GM21367 (cell line): Measurements from ENCODE around the gene ZBTB17.
A peak's percentile ranks its signal among the peaks of the same experiment; 100 is the strongest.
"Not testable (repeated sequence)": the region's sequence is repeated elsewhere in the genome, so short reads cannot be mapped to it uniquely, and the experiment has no call there.

Experiments
- ATAC-seq: cut with Tn5 transposase; IDR thresholded peaks from one replicate; pipeline ENCODE4 v1.9.1; 2021; ENCODE audit not compliant: unreplicated experiment

Gene ZBTB17

DNA sequence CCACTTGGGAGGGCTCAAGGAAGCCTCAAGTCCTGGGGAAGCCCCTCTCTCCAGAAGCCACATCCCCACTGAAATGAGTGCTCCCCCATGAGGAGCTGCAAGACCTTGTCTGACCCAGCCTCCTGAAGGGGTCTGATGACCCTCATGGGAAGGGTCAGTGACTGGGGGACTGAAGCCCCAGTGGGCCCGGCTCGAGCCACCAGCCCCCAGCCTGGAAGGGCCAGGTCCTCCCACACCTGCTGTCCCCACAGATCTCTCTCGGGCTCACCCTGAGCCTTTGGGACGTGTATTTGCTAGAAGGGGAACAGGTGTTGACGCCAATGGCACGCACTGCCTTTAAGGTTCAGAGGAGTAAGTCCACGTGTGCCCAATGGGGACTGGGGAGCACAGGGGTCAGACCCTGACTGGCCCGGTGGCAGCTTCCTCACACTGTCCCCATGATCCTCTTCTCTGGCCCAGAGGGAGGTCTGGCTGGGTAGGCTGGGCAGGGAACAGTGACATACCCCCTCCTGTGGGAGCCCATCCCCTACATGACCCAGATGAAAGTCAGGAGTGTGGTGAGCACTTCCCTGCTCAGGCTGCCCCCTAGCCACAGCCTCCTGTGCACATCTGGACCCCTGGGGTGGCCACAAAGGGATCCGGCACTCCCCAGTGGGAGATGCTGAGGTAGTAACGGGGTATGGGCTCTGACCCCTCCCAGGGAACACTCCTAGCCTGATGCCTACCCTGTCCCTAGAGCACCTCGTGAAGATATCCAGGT, 15.7 kb upstream of the ZBTB17 start:
- no peak for ATAC-seq

GRCh38 chr1:15989776-15990175, 13.9 kb upstream of the ZBTB17 start:
- ATAC-seq = no peak

- ATAC-seq = no peak
These were observed 13.2 kb upstream of the ZBTB17 start for GRCh38 chr1:15988856-15989736.

- no peak for ATAC-seq
These were observed 9.9 kb upstream of the ZBTB17 start for GRCh38 chr1:15985611-15986297.

GRCh38 chr1:15983275-15983674, 7.4 kb upstream of the ZBTB17 start:
- ATAC-seq = no peak

DNA sequence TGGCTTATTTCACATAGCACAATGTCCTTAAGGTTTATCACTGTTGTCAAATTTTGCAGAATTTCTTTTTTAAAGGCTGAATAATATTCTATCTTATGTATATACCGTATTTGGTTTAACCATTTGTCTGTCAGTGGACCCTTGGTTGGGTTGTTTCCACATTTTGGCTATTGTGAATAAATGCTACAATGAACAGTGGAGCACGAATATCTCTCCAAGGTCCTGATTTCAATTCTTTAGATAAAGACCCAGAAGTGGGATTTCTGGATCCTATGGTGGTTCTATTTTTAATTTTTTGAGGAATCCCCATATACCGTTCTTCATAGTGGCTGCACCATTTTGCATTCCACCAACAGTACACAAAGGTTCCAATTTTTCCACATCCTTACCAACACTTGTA, 5.8 kb upstream of the ZBTB17 start:
- no peak for ATAC-seq

- ATAC-seq = not testable (repeated sequence)
These were observed 2.0 kb upstream of the ZBTB17 start for GRCh38 chr1:15977947-15978346.

DNA sequence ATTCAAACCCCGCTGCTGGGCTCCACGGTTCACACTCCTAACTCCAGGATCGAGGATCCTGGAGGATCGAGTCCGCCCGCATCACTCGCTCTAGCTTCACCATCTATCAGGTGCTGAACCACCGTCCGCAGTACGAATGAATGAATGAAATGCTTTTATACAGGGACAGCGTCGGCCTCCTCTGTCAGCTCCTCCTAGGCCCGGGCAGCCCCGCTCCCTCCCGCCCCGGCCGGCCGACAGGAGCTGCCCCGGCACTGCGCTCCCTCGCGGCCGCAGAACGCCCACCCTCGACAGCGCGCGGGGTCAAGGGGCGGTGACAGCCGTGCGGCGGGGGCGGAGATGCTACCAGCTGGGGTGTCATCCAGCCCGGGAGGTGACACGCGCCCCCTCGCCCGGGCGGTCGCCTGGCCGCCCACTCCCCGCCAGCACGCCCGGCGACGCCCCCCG, 520 bp downstream of the ZBTB17 start:
- ATAC-seq = peak; percentile 46

DNA sequence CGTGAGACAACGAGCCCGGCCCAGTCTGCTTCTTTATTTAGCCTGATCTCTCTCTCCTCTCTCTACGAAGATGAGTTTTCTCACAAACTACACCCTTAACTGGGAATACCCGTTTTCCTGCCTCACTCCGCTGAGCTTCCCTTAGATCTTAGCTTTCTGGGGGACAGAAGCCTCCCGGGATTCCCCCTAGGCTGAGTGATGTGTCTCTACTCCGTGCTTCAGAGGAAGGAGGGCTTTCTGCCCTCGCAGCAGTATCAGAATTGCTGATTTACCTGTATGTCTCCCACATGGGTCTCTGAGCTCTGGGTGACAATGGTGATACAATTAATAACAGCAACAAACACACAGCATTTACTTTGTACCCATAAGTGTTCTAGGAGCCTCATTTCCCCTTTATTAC, 1.0 kb downstream of the ZBTB17 start:
- no peak for ATAC-seq

DNA sequence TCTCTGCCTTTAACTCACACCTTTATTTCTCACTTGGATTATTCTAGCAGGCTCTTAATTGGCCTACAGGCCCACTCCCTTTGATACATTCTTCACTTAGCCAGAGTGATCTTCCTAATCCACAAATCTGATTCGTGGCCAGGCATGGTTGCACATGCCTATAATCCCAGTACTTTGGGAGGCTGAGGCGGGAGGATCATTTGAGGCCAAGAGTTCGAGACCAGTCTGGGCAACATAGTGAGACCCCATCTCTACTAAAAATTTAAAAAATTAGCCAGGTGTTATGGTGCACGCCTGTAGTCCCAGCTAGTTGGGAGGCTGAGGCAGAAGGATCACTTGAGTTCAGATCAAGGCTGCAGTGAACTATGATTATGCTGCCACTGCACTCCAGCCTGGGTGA, 2.1 kb downstream of the ZBTB17 start:
- ATAC-seq = no peak

- no peak for ATAC-seq
These were observed 3.5 kb downstream of the ZBTB17 start for GRCh38 chr1:15972409-15972808.

GRCh38 chr1:15970911-15971310, 5.0 kb downstream of the ZBTB17 start:
- no peak for ATAC-seq

DNA sequence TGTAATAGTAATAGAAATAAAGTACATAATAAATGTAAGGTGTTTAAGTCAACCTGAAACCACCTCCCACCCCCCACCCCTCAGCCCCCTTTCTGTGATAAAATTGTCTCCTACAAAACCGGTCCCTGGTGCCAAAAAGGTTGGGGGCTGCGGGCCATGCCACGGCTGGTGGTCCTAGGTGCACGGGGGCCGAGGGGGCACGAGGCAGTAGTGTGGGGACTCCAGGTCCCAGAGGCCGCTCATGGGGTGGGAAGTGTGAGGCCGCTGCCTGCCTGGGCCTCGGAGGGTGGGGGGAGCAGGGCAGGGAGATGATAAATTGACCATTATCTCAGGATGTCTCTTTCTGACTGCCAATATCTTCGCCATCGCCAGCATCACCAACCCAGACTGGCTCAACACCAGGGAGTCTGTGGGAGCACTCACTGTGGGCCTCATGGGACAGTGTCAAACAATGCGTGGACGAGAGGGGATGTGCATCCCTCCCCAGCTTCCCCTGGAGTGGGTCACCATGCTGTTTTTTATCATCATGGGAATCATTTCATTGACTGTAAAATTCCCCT, 6.5 kb downstream of the ZBTB17 start:
- ATAC-seq = no peak

DNA sequence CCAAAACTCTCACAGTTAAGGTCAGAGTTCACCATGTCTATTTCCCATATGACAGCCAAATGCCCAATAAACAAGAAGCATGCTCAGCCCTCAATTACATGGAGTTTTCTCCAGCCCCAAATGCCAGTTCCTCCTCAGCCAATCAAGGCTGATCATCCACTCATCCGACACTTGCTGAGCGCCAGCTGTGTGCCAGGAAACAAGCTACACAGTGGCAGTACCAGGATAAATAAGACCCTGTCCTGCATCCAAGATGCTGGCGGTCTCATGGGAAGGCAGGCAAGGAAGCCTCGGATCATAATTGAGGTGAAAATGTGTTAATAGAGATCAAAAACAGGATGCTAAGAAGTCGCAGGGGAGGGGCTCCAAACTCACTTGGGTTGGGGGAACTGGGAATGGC, 7.7 kb downstream of the ZBTB17 start:
- no peak for ATAC-seq

- ATAC-seq = no peak
These were observed 9.0 kb downstream of the ZBTB17 start for GRCh38 chr1:15966956-15967344.

- ATAC-seq = peak; percentile 43
These were observed 9.6 kb downstream of the ZBTB17 start for GRCh38 chr1:15966081-15966955.

GRCh38 chr1:15965228-15965767, 10.6 kb downstream of the ZBTB17 start:
- no peak for ATAC-seq

GRCh38 chr1:15963968-15964648, 11.8 kb downstream of the ZBTB17 start:
- ATAC-seq = no peak

DNA sequence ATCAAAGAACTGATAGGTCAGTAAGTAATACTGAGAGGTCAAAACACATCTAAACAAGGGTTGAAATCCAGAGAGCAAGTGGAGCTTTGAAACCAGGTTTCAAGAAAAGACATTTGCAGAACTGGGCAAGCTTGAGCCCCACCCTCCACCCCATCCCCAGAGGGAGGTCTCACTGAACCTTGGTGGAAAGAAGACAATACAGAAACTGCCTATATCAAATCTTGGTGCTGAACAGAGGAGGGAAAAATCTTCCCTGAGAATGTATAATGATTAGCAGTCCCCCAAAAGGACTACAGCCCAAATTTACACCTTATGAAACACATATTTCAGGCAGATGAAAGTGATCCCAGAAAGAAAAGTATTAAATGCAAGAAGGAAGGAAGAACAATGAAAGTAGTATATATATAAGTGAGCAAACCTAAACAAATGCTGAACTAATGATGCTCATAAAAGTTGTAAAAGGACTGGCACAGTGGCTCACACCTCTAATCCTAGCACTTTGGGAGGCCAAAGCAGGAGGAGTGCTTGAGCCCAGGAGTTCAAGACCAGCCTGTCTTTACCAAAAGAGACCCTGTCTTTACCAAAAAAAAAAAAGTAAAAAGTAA, 12.4 kb downstream of the ZBTB17 start:
- ATAC-seq = no peak
